Mucosa of rectum (tissue), 2 donors: Measurements from ENCODE around the gene IGSF8.
"Not testable (repeated sequence)": the region's sequence is repeated elsewhere in the genome, so short reads cannot be mapped to it uniquely, and the experiment has no call there.

ENCODE experiments used
- H3K27ac ChIP-seq, 2 donors: one replicate each; pipeline ENCODE4 v1.7.0; 2013; ENCODE audit warnings: inconsistent platforms in 2 of 2, low read depth in 2 of 2, low read length in 2 of 2
- H3K27me3 ChIP-seq, 2 donors: one replicate each; pipeline ENCODE4 v1.7.0; 2013; ENCODE audit warnings: low read length in 2 of 2; ENCODE audit not compliant: control insufficient read depth in 2 of 2, insufficient read depth in 2 of 2
- H3K36me3 ChIP-seq, 2 donors: one replicate each; pipeline ENCODE4 v1.7.0; 2013; ENCODE audit warnings: low read length in 2 of 2; ENCODE audit not compliant: control insufficient read depth in 2 of 2, insufficient read depth in 2 of 2
- H3K4me1 ChIP-seq, 2 donors: one replicate each; pipeline ENCODE4 v1.7.0; 2013; ENCODE audit warnings: low read length in 2 of 2, mild to moderate bottlenecking in 1 of 2; ENCODE audit not compliant: control insufficient read depth in 2 of 2, insufficient read depth in 2 of 2
- H3K4me3 ChIP-seq, 2 donors: one replicate each; pipeline ENCODE4 v1.7.0; 2013; ENCODE audit warnings: low read length in 2 of 2
- H3K9ac ChIP-seq, 2 donors: one replicate each; pipeline ENCODE4 v1.7.0; 2013; ENCODE audit warnings: low read length in 2 of 2, low read depth in 1 of 2, mild to moderate bottlenecking in 1 of 2
- H3K9me3 ChIP-seq, 2 donors: one replicate each; pipeline ENCODE4 v1.7.0; 2013; ENCODE audit warnings: low read length in 2 of 2; ENCODE audit not compliant: control insufficient read depth in 2 of 2
- donor health status: healthy.
- donor health status: Normal muscosa, but diverticular disease.

IGSF8 gene

DNA sequence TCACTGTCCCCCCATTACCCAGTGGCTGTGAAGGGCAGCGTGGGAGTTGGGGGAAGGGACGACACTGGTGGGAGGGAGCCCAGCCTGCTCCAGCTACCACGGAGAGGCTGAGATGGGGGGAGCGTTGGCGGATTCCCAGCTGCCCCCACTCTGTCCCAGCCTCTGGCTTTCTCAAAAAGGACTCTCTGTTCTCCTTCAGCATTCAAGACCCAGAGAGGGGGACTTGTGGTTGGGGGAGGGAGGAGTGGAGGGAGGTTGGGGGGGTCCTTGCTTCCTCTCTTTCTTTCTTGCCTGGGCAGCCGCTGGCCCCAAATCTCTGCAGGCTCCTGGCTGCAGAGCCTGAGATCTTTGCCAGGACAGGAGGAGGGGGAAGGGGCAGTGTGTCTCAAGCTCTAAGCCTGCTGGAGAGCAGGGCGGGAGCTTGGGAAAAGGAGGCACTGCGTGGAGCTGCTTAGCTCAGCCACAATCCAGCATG, 19.3 kb upstream of the IGSF8 start:
- no peaks in the 10 kb centered on the region for H3K9me3 ChIP-seq
- H3K27me3 ChIP-seq: peaks cover 6 to 9% of the 10 kb centered on the region in 2 donors
- H3K27ac ChIP-seq: no peak overlapping the region
- H3K36me3 ChIP-seq: no peaks in the 10 kb centered on the region
- H3K4me1 ChIP-seq: no peaks in the 10 kb centered on the region
- H3K4me3 ChIP-seq: no peak overlapping the region
- no peak overlapping the region for H3K9ac ChIP-seq

DNA sequence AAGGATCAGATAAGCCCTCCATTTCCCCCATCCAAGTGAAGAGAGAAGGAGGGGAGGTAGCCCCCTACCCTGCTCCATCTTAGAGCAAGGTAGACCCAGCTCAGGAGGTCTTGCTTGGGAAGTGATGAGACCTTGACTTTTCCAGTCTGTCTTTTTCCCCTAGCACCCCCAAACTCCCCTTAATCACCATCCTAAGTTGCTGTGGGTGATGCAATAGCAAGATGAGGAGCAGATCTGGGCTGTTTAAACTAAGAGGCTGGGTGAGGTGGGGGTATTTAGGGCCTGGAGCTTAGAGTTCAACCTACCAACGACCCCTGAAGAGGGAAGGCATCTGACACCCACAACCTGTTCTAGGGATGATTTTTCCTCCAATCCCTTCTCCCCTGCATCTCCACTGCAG, 18.9 kb upstream of the IGSF8 start:
- no peak overlapping the region for H3K27ac ChIP-seq
- no peaks in the 10 kb centered on the region for H3K36me3 ChIP-seq
- H3K4me3 ChIP-seq: peak overlapping the region in 1 of 2 donors; percentile 42
- H3K4me1 ChIP-seq: no peaks in the 10 kb centered on the region
- H3K9ac ChIP-seq: no peak overlapping the region
- H3K9me3 ChIP-seq: no peaks in the 10 kb centered on the region
- peaks cover 6 to 9% of the 10 kb centered on the region in 2 donors for H3K27me3 ChIP-seq

DNA sequence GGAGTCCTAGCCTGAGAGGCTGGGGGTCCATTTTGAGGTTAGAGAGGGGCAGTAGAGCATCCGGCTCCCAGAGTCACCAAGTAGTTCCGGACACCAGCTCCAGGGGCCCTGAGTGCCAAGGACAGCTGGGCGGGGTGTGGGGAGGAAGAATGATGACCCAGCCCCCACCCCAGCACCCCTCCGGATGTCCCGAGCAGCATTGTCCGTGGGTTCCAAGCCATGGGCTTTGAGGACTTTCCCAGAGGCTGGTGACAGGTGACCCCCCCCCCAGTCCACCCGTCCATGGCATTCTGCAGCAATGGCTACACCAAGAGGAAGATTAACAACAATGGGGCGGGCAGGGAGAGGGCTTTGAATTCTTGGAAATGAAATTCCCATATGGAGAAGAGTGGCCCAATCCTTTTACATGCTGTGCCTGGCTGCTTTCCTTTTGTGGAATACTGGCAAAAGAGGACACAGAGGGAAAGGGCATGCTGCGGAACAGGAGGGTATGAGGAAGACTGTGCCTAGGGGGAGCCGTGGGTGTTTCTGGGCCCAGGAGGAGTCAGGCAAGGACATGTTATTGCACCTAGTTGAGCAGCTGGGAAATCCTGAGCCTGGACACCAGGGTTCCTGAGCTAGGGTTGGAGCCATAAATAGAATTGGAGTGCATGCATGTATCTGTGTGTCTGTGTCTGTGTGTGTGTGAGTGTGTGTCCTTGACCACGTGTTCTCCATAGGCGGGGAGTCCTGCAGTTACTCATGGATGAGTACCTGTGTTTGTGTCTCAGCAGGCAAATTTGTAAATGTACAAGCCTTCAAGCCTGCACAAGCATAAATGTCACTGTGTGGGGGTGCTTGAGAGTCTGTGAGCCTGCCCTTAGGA, 18.1 kb upstream of the IGSF8 start:
- H3K4me1 ChIP-seq: no peaks in the 10 kb centered on the region
- H3K9me3 ChIP-seq: no peaks in the 10 kb centered on the region
- no peak overlapping the region for H3K9ac ChIP-seq
- H3K36me3 ChIP-seq: no peaks in the 10 kb centered on the region
- H3K27ac ChIP-seq: peak overlapping the region in 1 of 2 donors; percentile 17
- peaks cover 6 to 9% of the 10 kb centered on the region in 2 donors for H3K27me3 ChIP-seq
- H3K4me3 ChIP-seq: peak overlapping the region; percentile 17 to 42

- no peaks in the 10 kb centered on the region for H3K4me1 ChIP-seq
- no peaks in the 10 kb centered on the region for H3K36me3 ChIP-seq
- H3K27ac ChIP-seq: peak within 1 kb of the TSS in 1 of 2 donors; percentile 17
- no peaks in the 10 kb centered on the region for H3K9me3 ChIP-seq
- peaks cover 6 to 9% of the 10 kb centered on the region in 2 donors for H3K27me3 ChIP-seq
- H3K4me3 ChIP-seq: peak within 1 kb of the TSS; percentile 24 to 42
- no peak within 1 kb of the TSS for H3K9ac ChIP-seq
These were observed 17.3 kb upstream of the IGSF8 start, which contains the start of gene ATP1A2 for GRCh38 chr1:160115545-160116282. ATP1A2 (plus strand) TSS chr1:160115759; CDS start chr1:160115862, 103 bp downstream.

DNA sequence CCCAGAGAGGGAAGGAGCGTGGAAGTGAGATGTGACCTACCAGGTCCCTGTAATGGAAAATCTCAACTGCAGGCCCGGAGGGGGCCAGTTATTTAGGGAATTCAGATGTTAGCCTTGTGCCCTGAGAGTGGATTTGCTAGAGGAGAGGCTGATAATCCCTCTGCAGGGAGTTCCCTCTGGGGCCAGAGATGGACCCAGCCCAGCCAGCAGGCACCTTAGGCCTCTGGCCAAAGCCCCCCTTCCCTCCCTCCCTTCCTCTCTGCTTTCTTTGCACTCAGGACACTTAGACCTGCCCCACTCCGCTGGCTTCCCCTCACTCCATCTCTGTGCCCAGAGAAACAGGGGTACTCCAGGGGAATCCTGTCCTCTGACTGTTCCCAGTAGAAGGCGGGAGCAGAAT, 15.7 kb upstream of the IGSF8 start:
- Histone ChIP-seq H3K27me3 (peaks cover 6 to 9% of the 10 kb centered on the region in 2 donors), H3K27ac (no peak overlapping the region), H3K9me3 (no peaks in the 10 kb centered on the region), H3K36me3 (no peaks in the 10 kb centered on the region), H3K4me3 (no peak overlapping the region), H3K4me1 (no peaks in the 10 kb centered on the region), H3K9ac (no peak overlapping the region)

GRCh38 chr1:160113407-160113806, 15.0 kb upstream of the IGSF8 start:
- Histone ChIP-seq H3K4me1 (no peaks in the 10 kb centered on the region), H3K9ac (no peak overlapping the region), H3K4me3 (no peak overlapping the region), H3K27ac (no peak overlapping the region), H3K9me3 (no peaks in the 10 kb centered on the region), H3K27me3 (peaks cover 6 to 9% of the 10 kb centered on the region in 2 donors), H3K36me3 (no peaks in the 10 kb centered on the region)

DNA sequence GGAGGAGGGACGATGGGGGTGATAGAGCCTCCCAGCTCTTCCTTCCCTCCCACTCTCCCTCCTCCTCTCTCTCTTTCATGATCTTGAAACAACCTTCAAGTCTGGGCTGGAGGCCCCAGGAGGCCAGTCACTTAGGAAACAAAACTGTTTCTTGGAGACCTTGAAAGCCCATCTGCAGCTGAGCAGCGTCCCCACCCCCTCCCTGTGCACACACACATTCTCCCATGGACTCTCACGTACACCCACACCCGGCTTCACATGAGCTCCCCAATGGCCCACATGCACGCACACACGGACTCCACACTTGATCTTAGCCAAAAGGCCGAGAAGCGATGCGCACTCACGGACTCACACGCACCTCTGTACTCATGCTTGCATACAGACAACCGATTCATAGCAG, 13.9 kb upstream of the IGSF8 start:
- H3K27ac ChIP-seq: no peak overlapping the region
- no peak overlapping the region for H3K9ac ChIP-seq
- no peaks in the 10 kb centered on the region for H3K4me1 ChIP-seq

GRCh38 chr1:160111462-160111861, 13.0 kb upstream of the IGSF8 start:
- not testable (repeated sequence) for H3K27ac ChIP-seq, H3K4me1 ChIP-seq, H3K27me3 ChIP-seq

More for the DNA sequence above, 13.9 kb upstream of the IGSF8 start:
- Histone ChIP-seq H3K36me3 (no peaks in the 10 kb centered on the region), H3K4me3 (no peak overlapping the region), H3K27me3 (peaks cover 6 to 7% of the 10 kb centered on the region in 2 donors), H3K9me3 (no peaks in the 10 kb centered on the region)

DNA sequence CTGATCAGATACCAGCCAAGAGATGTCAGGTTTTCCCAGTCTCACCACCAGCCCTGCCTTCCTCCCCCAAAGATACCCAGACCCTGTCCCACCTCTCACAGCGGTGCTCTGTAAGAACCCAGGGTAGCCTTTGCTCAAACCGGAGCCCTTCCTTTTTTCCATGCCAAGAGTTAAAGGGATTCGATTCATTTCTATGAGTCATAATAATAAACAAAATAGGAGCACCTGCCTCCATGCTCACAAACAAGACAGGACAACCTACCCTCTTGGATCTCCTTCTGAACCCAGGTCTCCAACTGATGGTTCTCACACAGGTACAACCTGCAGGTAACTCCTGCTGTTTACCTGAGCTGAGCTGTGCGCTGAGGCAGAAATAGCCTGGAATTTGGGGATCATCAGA, 11.3 kb upstream of the IGSF8 start:
- Histone ChIP-seq H3K9ac (no peak overlapping the region), H3K4me3 (no peak overlapping the region), H3K27ac (no peak overlapping the region), H3K36me3 (no peaks in the 10 kb centered on the region), H3K27me3 (no peaks in the 10 kb centered on the region), H3K4me1 (no peaks in the 10 kb centered on the region), H3K9me3 (no peaks in the 10 kb centered on the region)

More at GRCh38 chr1:160111462-160111861, 13.0 kb upstream of the IGSF8 start:
- not testable (repeated sequence) for H3K9ac ChIP-seq, H3K9me3 ChIP-seq, H3K36me3 ChIP-seq, H3K4me3 ChIP-seq
